Body of pancreas (tissue), 4 donors: ENCODE data around the gene SMARCB1. TPM values are rescaled to one million over a fixed set of nuclear protein-coding genes. Genes with fewer than 3 reads are reported as not detected.

ENCODE experiments used
- ATAC-seq: fragments of 150-250 bp; one replicate; pipeline ENCODE4 v1.9.1; 2016
- DNase-seq, 4 donors: peaks; one replicate each; pipeline ENCODE4 v3.0.0-alpha.2; 2019
- H3K27ac ChIP-seq, 4 donors: fragments of 200-600 bp; sonication (generic); 1 replicate in 3 of 4; 2 replicates in 1 of 4; pipeline versions ENCODE4 v1.5.1 to v1.6.1; 2016 to 2019; ENCODE audit warnings: mild to moderate bottlenecking in 1 of 4, mixed read lengths in 1 of 4, moderate library complexity in 1 of 4
- H3K27me3 ChIP-seq, 2 donors: fragments of 200-600 bp; sonication (generic); one replicate each; pipeline ENCODE4 v1.6.0; 2016; ENCODE audit warnings: mild to moderate bottlenecking in 1 of 2
- H3K36me3 ChIP-seq, 2 donors: fragments of 200-600 bp; sonication (generic); replicated peaks in 1 of 2; 2 replicates each; pipeline ENCODE4 v1.5.1; 2016; ENCODE audit warnings: low read depth in 2 of 2; ENCODE audit not compliant: insufficient read depth in 1 of 2
- H3K4me1 ChIP-seq: fragments of 200-600 bp; sonication (generic); one replicate; pipeline ENCODE4 v1.6.0; 2016
- H3K4me3 ChIP-seq, 2 donors: fragments of 200-600 bp; sonication (generic); 1 replicate in 1 of 2; 2 replicates in 1 of 2; pipeline ENCODE4 v1.5.1; 2016 to 2019
- H3K9me3 ChIP-seq, 3 donors: fragments of 200-600 bp; sonication (generic); 1 replicate in 2 of 3; 2 replicates in 1 of 3; pipeline ENCODE4 v1.5.1; 2016
- POLR2A ChIP-seq, 3 donors: fragments of 450-650 bp; IDR thresholded peaks; one replicate each; pipeline ENCODE4 v1.6.1; 2016; ENCODE audit warnings: antibody characterized with exemption in 3 of 3, mild to moderate bottlenecking in 2 of 3
- WGBS, 2 donors: methylation state at CpG; one replicate each; pipeline ENCODE4 v1.1.5; 2017; 5-methylcytosine and 5-hydroxymethylcytosine counted together
- intact Hi-C: fragments of 100-400 bp; cut with DNase I; formaldehyde crosslinking; loops from one replicate; pipeline ENCODE4 v1.15.1; 2023
- total RNA-seq, 2 donors: library from RNA; depleted of rRNA; stranded (reverse); fragments of >200 nt; gene quantifications; one replicate each; pipeline ENCODE4 v1.1.0, GENCODE V29; 2016
- TF ChIP-seq, protein P1 (sequence below), 7 experiments: fragments of 450-650 bp in 4 of 7; fragments of 200-600 bp in 3 of 7; sonication (generic) in 3 of 7; IDR thresholded peaks; one replicate each; pipeline ENCODE4 v1.5.1; 2016 to 2019; ENCODE audit warnings: antibody characterized with exemption in 7 of 7

SMARCB1 gene
- total RNA-seq, 2 donors from 2014 or later = 40.2 to 119 TPM

DNA sequence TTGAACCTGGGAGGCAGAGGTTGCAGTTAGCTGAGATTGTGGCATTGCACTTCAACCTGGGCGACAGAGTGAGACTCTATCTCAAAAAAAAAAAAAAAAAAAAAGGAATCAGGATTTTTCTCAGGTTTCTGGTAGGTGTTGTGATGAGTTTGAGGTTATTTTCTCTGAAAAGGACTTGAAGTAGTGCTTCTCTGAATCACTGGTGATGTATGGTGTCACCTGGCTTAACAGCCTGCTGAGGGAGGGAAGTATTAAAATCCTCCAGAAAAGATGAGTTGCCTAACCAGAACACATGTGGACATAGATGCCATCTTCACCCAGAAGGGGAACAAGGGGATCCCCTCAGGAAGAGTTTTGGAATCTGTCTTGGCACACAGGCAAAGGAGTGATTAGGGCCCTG is 20.1 kb downstream of the SMARCB1 start:
- intact Hi-C loops = no loop called here
- TF ChIP-seq POLR2A (IDR thresholded peaks at IDR 0.05) = no peak
- Histone ChIP-seq H3K36me3 (peaks cover 0 to 13% of the 10 kb centered on the region in 2 donors), H3K27me3 (no peaks in the 10 kb centered on the region), H3K9me3 (no peaks in the 10 kb centered on the region), H3K4me1 (no peaks in the 10 kb centered on the region), H3K27ac (no peak overlapping the region), H3K4me3 (no peak overlapping the region)
- WGBS, 2 donors = 100% methylated on average over 1 of the region's 1 CpG
- ATAC-seq (no peak), DNase-seq (no peak)

DNA sequence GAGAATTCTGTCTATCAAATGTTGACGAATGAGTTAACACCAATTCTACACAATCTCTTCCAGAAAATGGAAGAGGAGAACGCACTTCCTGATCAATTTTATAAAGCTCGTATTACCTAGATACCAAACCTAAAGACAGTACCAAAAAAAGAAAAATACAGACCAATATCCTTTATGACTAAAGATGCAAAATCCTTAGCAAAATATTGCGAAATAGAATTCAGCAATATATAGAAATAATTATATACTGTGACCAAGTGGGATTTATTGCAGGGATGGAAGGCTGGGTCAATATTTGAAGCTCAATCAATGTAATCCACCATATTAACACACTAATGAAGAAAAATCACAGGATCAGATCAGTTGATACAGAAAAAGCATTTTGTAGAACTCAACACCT is 25.6 kb downstream of the SMARCB1 start:
- no peaks in the 10 kb centered on the region for H3K9me3 ChIP-seq
- DNase-seq (no peak), ATAC-seq (no peak)
- H3K27me3 ChIP-seq = no peaks in the 10 kb centered on the region
- intact Hi-C loops = no loop called here
- H3K27ac ChIP-seq = no peak overlapping the region
- WGBS, 2 donors = 93 to 97% methylated on average over 4 of the region's 4 CpGs
- H3K4me3 ChIP-seq = no peak overlapping the region
- TF ChIP-seq, protein P1, sequence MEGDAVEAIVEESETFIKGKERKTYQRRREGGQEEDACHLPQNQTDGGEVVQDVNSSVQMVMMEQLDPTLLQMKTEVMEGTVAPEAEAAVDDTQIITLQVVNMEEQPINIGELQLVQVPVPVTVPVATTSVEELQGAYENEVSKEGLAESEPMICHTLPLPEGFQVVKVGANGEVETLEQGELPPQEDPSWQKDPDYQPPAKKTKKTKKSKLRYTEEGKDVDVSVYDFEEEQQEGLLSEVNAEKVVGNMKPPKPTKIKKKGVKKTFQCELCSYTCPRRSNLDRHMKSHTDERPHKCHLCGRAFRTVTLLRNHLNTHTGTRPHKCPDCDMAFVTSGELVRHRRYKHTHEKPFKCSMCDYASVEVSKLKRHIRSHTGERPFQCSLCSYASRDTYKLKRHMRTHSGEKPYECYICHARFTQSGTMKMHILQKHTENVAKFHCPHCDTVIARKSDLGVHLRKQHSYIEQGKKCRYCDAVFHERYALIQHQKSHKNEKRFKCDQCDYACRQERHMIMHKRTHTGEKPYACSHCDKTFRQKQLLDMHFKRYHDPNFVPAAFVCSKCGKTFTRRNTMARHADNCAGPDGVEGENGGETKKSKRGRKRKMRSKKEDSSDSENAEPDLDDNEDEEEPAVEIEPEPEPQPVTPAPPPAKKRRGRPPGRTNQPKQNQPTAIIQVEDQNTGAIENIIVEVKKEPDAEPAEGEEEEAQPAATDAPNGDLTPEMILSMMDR (IDR thresholded peaks at IDR 0.05) = no peak
- no peak for TF ChIP-seq POLR2A (IDR thresholded peaks at IDR 0.05)
- H3K4me1 ChIP-seq = no peaks in the 10 kb centered on the region
- H3K36me3 ChIP-seq = peaks cover 0 to 9% of the 10 kb centered on the region in 2 donors

DNA sequence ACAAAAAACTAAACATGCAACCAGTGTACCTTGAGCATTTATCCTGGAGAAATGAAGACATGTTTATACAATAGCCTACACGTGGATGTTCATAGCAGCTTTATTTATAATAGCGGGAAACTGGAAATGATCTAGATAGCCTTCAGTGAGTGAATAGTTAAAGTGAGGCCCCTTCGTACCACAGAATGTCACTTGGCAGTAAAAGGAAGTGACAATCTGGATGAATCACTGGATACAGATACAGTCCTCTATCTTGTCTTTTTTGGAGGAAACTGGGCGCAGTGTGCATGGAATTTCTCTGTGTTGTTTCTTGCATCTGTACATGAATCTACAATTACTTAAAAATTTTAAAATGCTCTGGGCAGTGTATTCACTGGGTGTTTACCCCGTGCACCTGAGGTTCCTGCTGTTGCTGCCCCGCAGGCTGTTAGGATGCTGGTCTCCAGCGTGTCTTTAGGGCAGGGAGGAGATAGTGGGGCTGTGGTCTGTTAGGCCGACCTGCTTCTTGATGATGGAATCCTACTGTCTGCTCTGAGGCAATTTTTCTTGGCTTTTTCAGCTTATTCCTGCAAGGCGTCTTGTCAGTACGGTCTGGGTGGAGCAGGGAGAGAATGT is 28.9 kb downstream of the SMARCB1 start:
- Histone ChIP-seq H3K9me3 (no peaks in the 10 kb centered on the region), H3K4me3 (no peak overlapping the region), H3K4me1 (no peaks in the 10 kb centered on the region), H3K27me3 (no peaks in the 10 kb centered on the region), H3K27ac (no peak overlapping the region), H3K36me3 (peaks cover 0 to 8% of the 10 kb centered on the region in 2 donors)
- 71 to 75% methylated on average over 8 to 10 of the region's 10 CpGs for WGBS, 2 donors
- TF ChIP-seq, protein P1 (IDR thresholded peaks at IDR 0.05) = no peak
- intact Hi-C loops = no loop called here
- no peak for ATAC-seq
- no peak for DNase-seq

DNA sequence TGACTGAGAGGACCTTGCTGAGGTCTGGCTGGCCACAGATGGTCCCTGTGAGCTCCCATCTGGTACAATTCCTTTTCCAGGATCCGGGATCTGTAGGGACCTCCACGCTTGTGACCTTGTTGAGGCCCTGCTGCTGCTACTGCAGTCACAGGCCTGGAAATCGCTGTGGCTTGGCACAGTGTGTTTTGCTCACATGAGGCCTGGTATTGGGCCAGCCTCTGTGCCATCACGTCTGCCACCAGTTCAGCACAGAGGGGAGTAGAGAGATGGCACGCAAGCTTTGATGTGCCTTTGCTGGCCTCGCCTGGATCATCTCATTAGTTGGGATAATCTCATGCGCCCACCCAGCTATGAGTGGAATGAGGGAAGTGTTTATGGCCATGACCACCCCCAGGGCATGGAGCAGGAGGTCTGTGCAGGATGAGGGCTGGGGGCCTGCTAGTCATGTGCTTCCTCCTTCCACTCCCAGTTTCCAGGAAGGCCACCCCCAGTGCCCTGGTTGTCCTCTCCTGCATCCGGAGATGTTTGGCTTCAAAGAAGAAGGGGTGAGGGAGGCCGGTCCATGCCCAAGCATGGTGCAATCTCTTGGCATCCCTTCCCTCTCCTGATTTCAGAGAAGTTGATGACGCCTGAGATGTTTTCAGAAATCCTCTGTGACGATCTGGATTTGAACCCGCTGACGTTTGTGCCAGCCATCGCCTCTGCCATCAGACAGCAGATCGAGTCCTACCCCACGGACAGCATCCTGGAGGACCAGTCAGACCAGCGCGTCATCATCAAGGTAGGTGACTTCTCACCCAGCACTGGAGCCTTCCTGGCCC is 29.6 kb downstream of the SMARCB1 start:
- H3K27me3 ChIP-seq = no peaks in the 10 kb centered on the region
- H3K4me3 ChIP-seq = no peak overlapping the region
- no peak for ATAC-seq
- H3K9me3 ChIP-seq = no peaks in the 10 kb centered on the region
- DNase-seq = no peak
- H3K27ac ChIP-seq = no peak overlapping the region
- no peaks in the 10 kb centered on the region for H3K4me1 ChIP-seq
- WGBS, 2 donors = 84 to 85% methylated on average over 15 to 18 of the region's 18 CpGs
- TF ChIP-seq POLR2A (IDR thresholded peaks at IDR 0.05) = no peak
- TF ChIP-seq, protein P1 (IDR thresholded peaks at IDR 0.05) = no peak
- peaks cover 0 to 14% of the 10 kb centered on the region in 2 donors for H3K36me3 ChIP-seq
- intact Hi-C loops = no loop called here

DNA sequence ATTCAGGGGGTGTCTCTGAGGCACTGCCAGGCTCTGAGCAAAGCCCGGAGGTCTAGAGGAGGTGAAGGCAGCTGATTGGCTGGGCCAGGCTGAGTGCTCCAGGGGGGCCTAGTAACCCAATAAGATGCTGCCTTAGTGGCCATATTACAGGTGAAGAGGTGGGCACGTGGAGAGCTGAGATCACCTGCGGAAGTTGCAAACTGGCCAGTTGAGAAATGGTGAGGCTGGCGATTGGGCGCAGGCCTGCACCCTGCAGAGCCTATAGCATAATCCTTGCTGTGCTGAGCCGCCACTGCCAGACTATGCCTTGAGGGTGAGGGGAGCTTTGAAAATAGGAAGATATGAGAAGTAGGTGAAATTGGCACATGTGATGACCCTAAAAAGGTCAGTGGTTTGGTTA is 30.4 kb downstream of the SMARCB1 start:
- Histone ChIP-seq H3K27ac (no peak overlapping the region), H3K36me3 (peaks cover 0 to 18% of the 10 kb centered on the region in 2 donors), H3K4me3 (no peak overlapping the region), H3K4me1 (no peaks in the 10 kb centered on the region), H3K9me3 (no peaks in the 10 kb centered on the region), H3K27me3 (no peaks in the 10 kb centered on the region)
- TF ChIP-seq, protein P1 (IDR thresholded peaks at IDR 0.05) = no peak
- TF ChIP-seq POLR2A (IDR thresholded peaks at IDR 0.05) = no peak
- ATAC-seq (no peak), DNase-seq (no peak)
- intact Hi-C loops = no loop called here
- 87 to 97% methylated on average over 6 of the region's 6 CpGs for WGBS, 2 donors
